ENCODE data around the gene KRR1. TPM values are rescaled to one million over a fixed set of nuclear protein-coding genes. Genes with fewer than 3 reads are reported as not detected.

The KRR1 gene
- total RNA-seq, 2 donors from 2014 or later, result 60.7 to 75.2 TPM

GRCh38 chr12:75553398-75553797 is 42.0 kb upstream of the KRR1 start:
- Histone ChIP-seq H3K27me3 (ENCODE audit: control insufficient read depth, insufficient read depth, low read length, poor library complexity, severe bottlenecking) (no peaks in the 10 kb centered on the region), H3K4me3 (ENCODE audit: low read length) (no peak overlapping the region), H3K27ac (ENCODE audit: low read depth, low read length) (no peak overlapping the region), H3K36me3 (ENCODE audit: control insufficient read depth, insufficient read depth, low read length) (no peaks in the 10 kb centered on the region), H3K4me1 (ENCODE audit: control insufficient read depth, insufficient read depth, low read length) (no peaks in the 10 kb centered on the region), H3K9ac (ENCODE audit: extremely low read depth, low read length, poor library complexity, severe bottlenecking) (no peak overlapping the region), H3K9me3 (ENCODE audit: control insufficient read depth, low read length) (no peaks in the 10 kb centered on the region)
- TF ChIP-seq, protein P1, sequence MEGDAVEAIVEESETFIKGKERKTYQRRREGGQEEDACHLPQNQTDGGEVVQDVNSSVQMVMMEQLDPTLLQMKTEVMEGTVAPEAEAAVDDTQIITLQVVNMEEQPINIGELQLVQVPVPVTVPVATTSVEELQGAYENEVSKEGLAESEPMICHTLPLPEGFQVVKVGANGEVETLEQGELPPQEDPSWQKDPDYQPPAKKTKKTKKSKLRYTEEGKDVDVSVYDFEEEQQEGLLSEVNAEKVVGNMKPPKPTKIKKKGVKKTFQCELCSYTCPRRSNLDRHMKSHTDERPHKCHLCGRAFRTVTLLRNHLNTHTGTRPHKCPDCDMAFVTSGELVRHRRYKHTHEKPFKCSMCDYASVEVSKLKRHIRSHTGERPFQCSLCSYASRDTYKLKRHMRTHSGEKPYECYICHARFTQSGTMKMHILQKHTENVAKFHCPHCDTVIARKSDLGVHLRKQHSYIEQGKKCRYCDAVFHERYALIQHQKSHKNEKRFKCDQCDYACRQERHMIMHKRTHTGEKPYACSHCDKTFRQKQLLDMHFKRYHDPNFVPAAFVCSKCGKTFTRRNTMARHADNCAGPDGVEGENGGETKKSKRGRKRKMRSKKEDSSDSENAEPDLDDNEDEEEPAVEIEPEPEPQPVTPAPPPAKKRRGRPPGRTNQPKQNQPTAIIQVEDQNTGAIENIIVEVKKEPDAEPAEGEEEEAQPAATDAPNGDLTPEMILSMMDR (conservative IDR thresholded peaks at IDR 0.05), result no peak
- Mint-ChIP-seq H3K4me1 (peaks cover 15% of the 10 kb centered on the region), H3K27me3 (ENCODE audit: insufficient read depth) (no peaks in the 10 kb centered on the region), H3K36me3 (ENCODE audit: low read depth) (no peaks in the 10 kb centered on the region), H3K4me3 (no peak overlapping the region), H3K9me3 (no peaks in the 10 kb centered on the region), H3K27ac (no peak overlapping the region)
- peak; percentile 66 for DNase-seq
- 56 to 60% methylated on average over 1 of the region's 1 CpG for WGBS, 2 experiments (ENCODE audit: insufficient coverage in 1 of 2, insufficient read length in 1 of 2)

DNA sequence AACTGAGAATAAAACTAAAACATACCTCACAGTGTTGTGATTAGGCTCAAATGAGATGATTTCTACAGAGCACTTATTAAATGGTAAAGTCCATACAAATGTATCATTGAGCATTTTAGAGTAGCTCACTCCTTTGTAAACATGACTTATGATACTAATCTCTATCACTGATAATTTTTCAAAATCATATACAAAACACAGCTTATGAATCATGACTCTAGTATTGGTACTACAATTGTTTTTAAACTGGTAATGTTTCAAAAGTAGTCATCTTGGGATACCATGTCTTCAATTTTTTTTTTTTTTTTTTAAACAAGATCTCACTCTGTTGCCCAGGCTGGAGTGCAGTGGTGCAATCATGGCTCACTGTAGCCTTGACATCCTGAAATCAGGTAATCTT is 40.1 kb upstream of the KRR1 start:
- Mint-ChIP-seq H3K4me1 (peaks cover 15% of the 10 kb centered on the region), H3K4me3 (no peak overlapping the region), H3K27me3 (ENCODE audit: insufficient read depth) (no peaks in the 10 kb centered on the region), H3K27ac (no peak overlapping the region), H3K9me3 (no peaks in the 10 kb centered on the region), H3K36me3 (ENCODE audit: low read depth) (no peaks in the 10 kb centered on the region)
- Histone ChIP-seq H3K27ac (ENCODE audit: low read depth, low read length) (no peak overlapping the region), H3K9me3 (ENCODE audit: control insufficient read depth, low read length) (no peaks in the 10 kb centered on the region), H3K27me3 (ENCODE audit: control insufficient read depth, insufficient read depth, low read length, poor library complexity, severe bottlenecking) (no peaks in the 10 kb centered on the region), H3K36me3 (ENCODE audit: control insufficient read depth, insufficient read depth, low read length) (no peaks in the 10 kb centered on the region), H3K4me3 (ENCODE audit: low read length) (no peak overlapping the region), H3K9ac (ENCODE audit: extremely low read depth, low read length, poor library complexity, severe bottlenecking) (no peak overlapping the region), H3K4me1 (ENCODE audit: control insufficient read depth, insufficient read depth, low read length) (no peaks in the 10 kb centered on the region)
- TF ChIP-seq, protein P1 (conservative IDR thresholded peaks at IDR 0.05), result no peak
- no peak for DNase-seq

DNA sequence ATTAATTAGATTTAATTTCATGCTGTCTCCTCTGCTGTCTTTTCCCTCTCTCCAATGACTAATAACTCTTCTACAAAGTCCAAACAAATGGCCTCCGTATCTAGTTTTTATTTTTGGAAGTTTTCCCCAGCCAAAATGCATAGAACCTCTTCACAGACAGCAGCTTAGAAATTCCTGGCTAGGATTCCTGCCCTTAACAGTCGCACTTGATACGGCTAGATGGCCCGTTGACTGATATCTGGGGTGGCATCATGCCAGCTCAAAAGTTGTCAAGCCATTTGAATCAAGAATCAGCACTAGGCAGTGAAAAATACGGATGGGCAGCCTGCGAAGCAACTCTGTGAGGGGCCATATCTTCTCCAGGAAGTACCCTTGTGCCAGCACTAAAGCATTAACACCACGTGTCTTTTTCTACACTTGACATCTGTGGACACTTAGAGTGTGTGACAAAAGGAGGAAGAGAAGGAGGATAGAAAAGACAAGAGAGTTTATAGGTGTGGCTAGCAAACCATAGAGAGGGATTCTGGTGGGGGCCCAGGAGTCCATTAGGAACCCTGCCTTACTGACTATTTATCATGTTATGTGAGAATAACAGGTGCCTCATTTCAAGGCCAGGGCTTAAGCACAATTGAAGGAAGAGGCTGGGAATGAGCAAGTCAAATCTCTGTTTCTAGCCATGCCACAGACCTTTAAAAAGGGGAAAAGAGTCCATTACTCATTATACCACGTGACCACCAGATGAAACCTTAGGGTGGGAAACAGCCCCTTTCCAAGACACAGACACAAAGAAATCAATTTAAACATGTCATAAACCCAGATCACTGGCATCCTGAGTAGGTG is 39.2 kb upstream of the KRR1 start:
- Mint-ChIP-seq H3K27me3 (ENCODE audit: insufficient read depth) (no peaks in the 10 kb centered on the region), H3K4me3 (no peak overlapping the region), H3K27ac (no peak overlapping the region), H3K9me3 (no peaks in the 10 kb centered on the region), H3K36me3 (ENCODE audit: low read depth) (no peaks in the 10 kb centered on the region), H3K4me1 (peaks cover 23% of the 10 kb centered on the region)
- DNase-seq, result no peak
- no peaks in the 10 kb centered on the region for H3K27me3 ChIP-seq (ENCODE audit: control insufficient read depth, insufficient read depth, low read length, poor library complexity, severe bottlenecking)
- H3K4me1 ChIP-seq (ENCODE audit: control insufficient read depth, insufficient read depth, low read length), result no peaks in the 10 kb centered on the region
- H3K27ac ChIP-seq (ENCODE audit: low read depth, low read length), result peak overlapping the region; percentile 71
- H3K4me3 ChIP-seq (ENCODE audit: low read length), result no peak overlapping the region
- TF ChIP-seq, protein P1 (conservative IDR thresholded peaks at IDR 0.05), result no peak
- H3K9me3 ChIP-seq (ENCODE audit: control insufficient read depth, low read length), result no peaks in the 10 kb centered on the region
- no peak overlapping the region for H3K9ac ChIP-seq (ENCODE audit: extremely low read depth, low read length, poor library complexity, severe bottlenecking)
- 78 to 81% methylated on average over 4 to 8 of the region's 8 CpGs for WGBS, 2 experiments (ENCODE audit: insufficient coverage in 1 of 2, insufficient read length in 1 of 2)
- no peaks in the 10 kb centered on the region for H3K36me3 ChIP-seq (ENCODE audit: control insufficient read depth, insufficient read depth, low read length)

Data from endodermal cell (in vitro differentiated cells).